PC-3 (cell line): ENCODE results near the gene ABCA8.

ENCODE experiments used
- CTCF ChIP-seq: fragments of 300-600 bp; sonication (generic); conservative IDR thresholded peaks from 2 replicates; pipeline ENCODE4 v1.5.1; 2017; ENCODE audit warnings: antibody characterized with exemption, low read depth, mild to moderate bottlenecking, low read length
- EZH2 ChIP-seq: fragments of 300-600 bp; sonication (generic); IDR thresholded peaks from one replicate; pipeline ENCODE4 v1.6.1; 2017; ENCODE audit warnings: antibody characterized with exemption, mild to moderate bottlenecking, low read length; ENCODE audit not compliant: unreplicated experiment
- EZH2phosphoT487 ChIP-seq: fragments of 300-600 bp; sonication (generic); IDR thresholded peaks from 2 replicates; pipeline ENCODE4 v1.6.1; 2018; ENCODE audit warnings: mild to moderate bottlenecking, antibody characterized with exemption, low read length, borderline replicate concordance

GRCh38 chr17:68849673-68850610 is 105.2 kb downstream of the ABCA8 start:
- no peak for TF ChIP-seq CTCF
- no peak for TF ChIP-seq EZH2
- TF ChIP-seq EZH2phosphoT487 = no peak
